NCI-H1105 (cell line): ENCODE data around the gene SLC35G2.
"Not testable (repeated sequence)": the region's sequence is repeated elsewhere in the genome, so short reads cannot be mapped to it uniquely, and the experiment has no call there.

Source experiments
- DNase-seq: peaks from one replicate; lab custom pipeline; 2025; lab: John Stamatoyannopoulos, UW

The SLC35G2 gene

DNA sequence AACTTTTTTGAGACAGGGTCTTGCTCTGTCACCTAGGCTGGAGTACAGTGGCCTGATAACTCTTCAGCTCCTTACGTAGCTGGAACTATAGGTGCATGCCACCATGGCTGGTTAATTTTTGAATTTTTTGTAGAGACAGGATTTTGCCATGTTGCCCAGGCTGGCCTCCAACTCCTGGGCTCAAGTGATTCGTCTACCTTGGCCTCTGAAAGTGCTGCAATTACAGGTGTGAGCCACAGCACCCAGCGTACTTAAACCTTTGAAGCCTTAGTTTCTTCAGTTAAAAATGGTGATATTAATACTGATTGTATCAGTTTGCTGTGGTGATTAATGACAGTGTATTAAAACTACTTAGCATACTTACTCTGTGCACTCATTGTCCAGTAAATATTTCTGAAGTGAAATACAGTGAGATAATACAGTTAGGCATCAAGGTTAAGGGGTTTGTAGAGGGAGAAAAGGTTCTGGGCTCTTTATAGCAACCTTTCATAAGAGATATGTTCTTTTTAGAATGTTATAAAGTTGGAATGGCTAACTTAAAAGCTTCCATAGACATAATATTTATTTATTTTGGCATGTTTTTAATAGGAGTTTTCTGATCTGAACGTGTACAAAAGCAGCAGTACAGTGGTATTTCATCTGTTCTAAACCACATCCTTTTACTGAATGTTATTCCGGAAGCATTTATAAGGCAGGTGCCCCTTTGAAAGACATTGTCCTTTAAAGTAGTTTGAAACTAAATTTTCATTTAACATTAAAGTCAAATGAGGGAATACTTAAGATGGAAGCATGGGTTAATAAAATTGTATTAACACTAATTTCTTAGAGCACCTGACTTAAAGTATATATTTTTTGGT is 66.7 kb downstream of the SLC35G2 start:
- DNase-seq: no peak

DNA sequence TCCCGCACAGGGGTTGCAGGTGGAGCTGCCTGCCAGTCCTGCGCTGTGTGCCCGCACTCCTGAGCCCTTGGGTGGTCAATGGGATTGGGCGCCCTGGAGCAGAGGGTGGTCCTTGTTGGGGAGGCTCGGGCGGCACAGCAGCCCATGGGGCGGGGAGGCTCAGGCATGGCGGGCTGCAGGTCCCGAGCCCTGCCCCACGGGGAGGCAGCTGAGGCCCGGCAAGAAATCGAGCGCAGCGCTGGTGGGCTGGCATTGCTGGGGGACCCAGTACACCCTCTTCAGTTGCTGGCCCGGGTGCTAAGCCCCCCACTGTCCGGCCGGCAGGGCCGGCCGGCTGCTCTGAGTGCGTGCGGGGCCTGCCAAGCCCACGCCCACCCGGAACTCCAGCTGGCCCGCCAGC is 71.0 kb downstream of the SLC35G2 start:
- DNase-seq: no peak

DNA sequence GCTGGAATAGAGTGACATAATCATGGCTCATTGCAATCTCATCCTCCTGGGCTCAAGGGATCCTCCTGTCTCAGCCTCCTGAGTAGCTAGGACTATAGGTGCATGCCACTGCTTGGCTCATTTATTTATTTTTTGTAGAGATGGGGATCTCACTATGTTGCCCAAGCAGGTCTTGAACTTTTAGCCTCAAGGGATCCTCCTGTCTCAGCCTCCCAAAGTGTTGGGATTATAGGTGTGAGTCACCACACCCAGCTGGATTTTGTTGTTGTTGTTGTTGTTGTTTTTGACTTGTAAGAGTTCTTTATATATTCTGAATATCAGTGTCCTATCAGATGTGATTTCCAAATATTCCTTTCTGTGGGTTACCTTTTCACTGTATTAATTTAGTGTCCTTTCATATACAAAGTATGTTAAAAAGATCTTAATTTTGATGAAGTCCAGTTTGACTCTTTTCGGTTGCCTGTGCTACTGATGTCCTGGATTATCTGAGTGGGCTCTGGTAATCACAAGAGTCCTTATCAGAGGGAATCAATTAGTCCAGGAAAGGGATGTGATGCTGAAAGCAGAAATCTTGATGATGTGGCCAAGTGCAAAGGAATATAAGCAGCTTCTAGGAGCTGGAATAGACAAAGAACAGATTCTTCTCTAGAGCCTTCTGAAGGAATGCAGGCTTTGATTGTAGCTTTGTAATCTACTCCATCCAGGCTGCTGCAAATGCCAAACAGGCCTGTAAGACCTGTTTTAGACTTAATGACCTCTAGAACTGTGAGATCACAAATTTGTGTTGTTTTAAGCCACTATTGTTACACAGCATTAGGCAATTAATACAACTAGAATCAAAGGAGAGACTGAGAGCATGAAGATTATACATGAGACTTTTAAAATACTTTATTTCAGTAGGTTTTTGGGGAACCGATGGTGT is 73.3 kb downstream of the SLC35G2 start:
- DNase-seq: no peak

DNA sequence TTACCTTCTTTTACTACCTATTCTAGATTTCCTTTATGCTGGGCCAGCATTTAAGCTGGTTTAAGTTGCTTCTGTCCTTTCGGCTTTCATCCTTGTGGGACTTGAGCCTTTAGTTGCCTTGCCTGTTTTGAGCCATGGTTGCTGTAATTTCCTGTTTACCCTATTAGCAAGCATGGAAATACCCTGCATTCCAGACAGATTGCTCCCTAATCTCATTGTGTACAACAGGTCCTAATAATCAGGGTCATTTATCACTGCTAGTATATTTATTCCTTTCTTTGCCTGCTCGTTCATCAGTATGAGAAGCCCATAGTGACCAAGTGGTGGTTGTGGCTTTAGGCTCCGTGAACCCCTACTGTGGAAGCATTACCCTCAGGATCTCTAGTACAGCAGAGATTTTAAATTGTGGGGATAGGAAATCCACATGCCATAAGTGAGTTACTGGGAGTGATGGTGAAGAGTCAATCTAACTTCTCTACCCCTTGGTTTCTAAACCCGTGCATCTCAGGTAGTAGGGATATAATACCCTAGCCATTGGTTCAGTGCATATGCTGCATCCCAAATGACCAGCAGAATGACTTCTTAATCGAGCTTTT is 75.0 kb downstream of the SLC35G2 start:
- DNase-seq: no peak

DNA sequence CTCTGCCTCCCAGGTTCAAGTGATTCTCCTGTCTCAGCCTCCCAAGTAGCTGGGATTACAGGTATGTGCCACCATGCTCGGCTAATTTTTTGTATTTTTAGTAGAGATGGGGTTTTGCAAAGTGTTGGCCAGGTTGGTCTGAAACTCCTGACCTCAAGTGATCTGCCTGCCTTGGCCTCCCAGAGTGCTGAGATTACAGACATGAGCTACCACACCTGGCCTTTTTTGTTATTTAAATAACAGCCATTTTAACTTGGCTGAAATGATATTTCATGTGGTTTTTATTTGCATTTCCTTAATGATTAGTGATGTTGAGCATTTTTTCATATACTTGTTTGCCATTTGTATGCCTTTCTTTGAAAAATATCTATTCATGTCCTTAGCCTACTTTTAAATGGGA is 78.2 kb downstream of the SLC35G2 start:
- DNase-seq: not testable (repeated sequence)

DNA sequence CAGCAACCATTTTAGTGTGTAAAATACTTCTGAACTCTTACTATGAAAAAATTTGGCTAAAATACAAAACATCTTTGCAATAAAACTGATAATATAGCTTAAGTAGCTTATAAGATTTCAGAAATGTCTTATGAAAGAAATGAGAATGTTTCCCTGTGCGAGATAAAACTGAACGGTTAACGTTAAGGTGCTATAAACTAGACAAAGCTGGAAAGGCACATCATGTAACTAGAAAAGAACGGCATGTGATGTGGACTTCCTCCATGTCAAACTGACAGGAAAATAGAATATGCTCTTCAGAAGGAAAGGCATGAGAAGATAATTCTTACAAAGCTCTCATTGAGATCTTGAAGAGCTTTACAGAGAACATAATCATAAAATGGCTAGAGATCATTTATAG is 79.6 kb downstream of the SLC35G2 start:
- DNase-seq: no peak

DNA sequence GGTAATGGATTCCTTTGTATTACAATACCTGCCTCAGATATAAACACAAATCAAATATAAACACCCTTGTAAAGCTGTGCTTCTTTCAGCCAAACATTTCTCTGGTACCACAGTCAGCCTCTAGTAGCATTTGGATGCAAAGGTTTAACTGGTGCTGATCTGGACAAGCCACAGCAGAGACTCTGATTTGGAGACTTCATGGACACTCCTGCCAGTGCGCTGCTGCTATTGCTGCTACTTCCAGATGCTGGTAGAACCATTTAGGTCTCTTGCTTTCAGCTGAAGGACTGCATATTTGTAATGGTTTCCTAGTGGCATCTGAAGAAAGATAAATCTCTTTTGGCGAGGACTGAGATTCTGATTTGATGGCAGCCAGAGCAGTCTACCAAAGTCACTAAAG is 80.0 kb downstream of the SLC35G2 start:
- DNase-seq: no peak

DNA sequence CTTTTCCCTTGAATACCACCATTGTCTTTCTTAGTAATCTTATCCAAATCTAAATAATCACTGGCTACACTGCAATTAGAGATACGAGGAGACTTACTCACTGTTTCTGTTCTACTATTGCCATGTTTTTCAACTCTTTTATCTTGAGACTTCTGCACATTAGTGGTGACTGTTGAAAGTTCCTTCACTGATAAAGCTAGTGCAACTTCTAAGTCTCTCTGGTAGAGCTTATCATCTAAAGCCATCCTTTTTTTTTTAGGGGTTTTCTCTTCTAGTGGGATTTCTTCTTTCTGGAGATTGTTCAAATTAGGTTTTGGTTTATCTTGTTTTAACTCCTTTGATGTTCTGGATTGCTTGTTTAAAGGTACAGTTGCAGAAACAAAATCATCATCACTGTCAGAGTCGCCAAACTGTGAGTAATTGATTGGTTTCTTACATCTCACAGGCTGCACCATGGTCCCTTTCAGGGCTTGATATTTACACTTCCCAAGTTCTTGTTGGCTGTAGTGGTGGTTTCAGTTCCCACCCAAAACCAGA is 80.8 kb downstream of the SLC35G2 start:
- no peak for DNase-seq

DNA sequence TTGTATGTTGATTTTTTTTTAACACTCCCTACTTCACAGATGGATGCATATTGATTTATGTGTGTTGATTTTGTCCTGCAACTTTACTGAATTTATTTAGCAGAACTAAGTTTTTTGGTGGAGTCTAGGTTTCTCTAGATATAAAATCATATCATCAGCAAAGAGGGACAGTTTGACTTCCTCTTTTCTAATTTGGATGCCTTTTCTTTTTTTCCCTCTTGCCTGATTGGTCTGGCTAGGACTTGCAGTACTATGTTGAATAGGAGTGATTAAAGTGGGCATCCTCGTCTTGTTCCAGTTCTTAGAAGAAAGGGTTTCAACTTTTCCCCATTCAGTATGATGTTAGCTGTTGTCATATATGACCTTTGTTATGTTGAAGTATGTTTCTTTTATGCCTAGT is 81.8 kb downstream of the SLC35G2 start:
- not testable (repeated sequence) for DNase-seq

DNA sequence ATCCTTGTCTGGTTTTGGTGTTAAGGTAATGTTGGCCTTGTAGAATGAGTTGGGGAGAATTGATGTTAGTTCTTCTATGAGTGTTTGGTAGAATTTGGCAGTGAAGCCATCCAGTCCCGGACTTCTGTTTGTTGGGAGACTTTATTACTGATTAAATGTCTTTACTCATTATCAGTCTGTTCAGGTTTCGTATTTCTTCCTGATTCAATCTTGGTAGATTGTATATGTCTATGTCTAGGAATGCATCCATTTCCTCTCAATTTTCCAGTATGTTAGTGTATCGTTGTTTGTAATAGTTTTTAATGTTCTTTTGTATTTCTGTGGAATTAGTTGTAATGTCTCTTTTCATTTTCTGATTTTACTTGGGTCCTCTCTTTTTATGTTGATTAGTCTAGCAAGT is 82.5 kb downstream of the SLC35G2 start:
- DNase-seq: no peak

DNA sequence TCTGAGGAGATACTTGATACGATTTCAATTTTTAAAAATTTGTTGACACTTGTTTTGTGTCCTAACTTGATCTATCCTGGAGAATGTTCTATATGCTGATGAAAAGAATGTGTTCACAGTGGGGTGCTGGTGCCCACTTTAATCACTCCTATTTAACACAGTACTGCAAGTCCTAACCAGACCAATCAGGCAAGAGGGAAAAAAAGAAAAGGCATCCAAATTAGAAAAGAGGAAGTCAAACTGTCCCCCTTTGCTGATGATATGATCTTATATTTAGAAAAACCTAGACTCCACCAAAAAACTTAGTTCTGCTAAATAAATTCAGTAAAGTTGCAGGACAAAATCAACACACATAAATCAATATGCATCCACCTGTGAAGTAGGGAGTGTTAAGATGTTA is 83.6 kb downstream of the SLC35G2 start:
- not testable (repeated sequence) for DNase-seq

DNA sequence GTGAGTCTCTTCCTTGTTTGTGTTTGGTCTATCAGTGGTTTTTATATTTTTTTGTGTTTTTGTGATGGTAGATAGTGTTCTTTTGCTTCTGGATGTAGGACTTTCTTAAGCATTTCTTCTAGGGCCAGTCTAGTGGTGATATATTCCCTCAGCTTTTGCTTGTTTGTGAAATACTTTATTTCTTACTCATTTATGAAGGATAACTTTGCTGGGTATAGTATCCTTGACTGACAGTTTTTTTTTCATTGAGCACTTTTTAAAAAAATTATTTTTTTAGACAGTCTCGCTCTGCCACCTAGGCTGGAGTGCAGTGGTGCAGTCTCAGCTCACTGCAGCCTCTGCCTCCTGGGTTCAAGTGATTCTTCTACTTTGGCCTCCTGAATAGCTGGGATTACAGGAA is 85.0 kb downstream of the SLC35G2 start:
- DNase-seq: no peak

DNA sequence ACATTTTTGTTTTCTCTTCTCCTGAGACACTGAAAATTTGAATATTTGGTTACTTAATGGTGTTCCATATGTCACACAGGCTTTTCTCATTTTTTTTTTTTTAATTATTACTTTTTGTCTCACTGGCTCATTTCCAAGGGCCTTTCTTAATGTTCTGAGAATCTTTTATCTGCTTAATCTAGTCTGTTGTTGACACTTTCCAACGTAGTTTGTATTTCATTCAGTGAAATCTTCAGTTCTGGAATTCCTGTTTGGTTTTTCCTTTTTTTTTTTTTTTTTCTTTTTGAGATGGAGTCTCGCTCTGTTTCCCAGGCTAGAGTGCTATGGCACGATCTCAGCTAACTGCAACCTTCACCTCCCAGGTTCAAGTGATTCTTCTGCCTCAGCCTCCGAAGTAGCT is 85.8 kb downstream of the SLC35G2 start:
- no peak for DNase-seq
